ENCODE results near the gene PM20D1. TPM values are rescaled to one million over a fixed set of nuclear protein-coding genes. Genes with fewer than 3 reads are reported as not detected.
"Not testable (repeated sequence)": the region's sequence is repeated elsewhere in the genome, so short reads cannot be mapped to it uniquely, and the experiment has no call there.

PM20D1 gene
- total and polyA plus RNA-seq, 5 donors from 2014 or later = 2.3 to 3.9 (median 3.8) TPM

DNA sequence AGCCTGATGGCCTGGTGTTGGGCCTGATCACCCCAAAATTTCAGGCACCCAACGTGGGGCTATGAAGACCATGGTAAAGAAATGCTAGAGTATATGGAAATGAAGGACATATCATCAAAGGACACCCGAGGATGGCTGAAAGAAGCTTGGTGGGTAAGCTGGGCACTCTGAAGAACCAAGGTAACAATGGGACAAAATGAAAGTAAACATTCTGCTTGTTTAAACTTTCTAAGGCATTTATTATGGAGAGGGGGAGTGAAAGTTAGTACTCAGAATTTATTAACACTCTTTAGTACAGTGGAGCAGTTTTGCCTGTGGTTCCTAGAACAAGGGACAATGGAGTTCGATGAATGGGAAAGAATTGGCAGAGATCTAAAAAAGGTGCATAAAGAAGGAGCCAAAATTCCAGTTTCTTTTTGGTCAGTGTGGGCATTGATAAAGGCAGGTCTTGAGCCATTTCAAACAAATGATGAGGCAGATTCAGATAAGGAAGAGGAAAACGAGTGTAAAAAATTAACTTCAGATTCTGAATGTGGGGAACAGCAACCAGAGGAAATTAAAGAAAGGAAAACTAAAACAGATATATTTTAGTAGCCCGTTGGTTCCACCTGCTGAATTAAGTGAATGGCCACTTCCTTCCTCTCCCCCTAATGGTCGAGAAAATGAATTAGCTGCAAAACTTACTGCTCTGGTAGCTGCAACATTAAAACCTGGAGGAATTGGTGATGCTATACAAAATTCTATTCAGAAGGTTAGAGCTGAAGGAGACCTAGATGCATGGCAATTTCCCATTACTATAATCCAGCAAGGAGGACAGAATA is 8.4 kb upstream of the PM20D1 start:
- peaks cover 0 to 7% (median 5%) of the 10 kb centered on the region in 4 donors for H3K4me1 Mint-ChIP-seq
- no peak overlapping the region for H3K27ac Mint-ChIP-seq
- H3K4me3 Mint-ChIP-seq = no peak overlapping the region
- Histone ChIP-seq H3K4me1 (ENCODE audit: control insufficient read depth, insufficient read depth, low read length, poor library complexity, severe bottlenecking) (no peaks in the 10 kb centered on the region), H3K36me3 (ENCODE audit: control insufficient read depth, insufficient read depth, low read length) (no peaks in the 10 kb centered on the region), H3K4me3 (ENCODE audit: low read depth, low read length) (no peak overlapping the region), H3K27ac (ENCODE audit: insufficient read depth, low read length, poor library complexity, severe bottlenecking) (no peak overlapping the region), H3K9me3 (ENCODE audit: control insufficient read depth in 2 of 2, low read length in 2 of 2) (peaks cover 0 to 15% of the 10 kb centered on the region in 2 experiments), H3K27me3 (ENCODE audit: control insufficient read depth, insufficient read depth, low read length) (peaks cover 4% of the 10 kb centered on the region)
- peaks cover 0 to 19% (median 4%) of the 10 kb centered on the region in 7 donors for H3K9me3 Mint-ChIP-seq
- no peaks in the 10 kb centered on the region for H3K36me3 Mint-ChIP-seq
- no peak for ATAC-seq (ENCODE audit: low read depth in 2 of 2)
- DNase-seq = no peak
- peaks cover 5% of the 10 kb centered on the region for H3K27me3 Mint-ChIP-seq

DNA sequence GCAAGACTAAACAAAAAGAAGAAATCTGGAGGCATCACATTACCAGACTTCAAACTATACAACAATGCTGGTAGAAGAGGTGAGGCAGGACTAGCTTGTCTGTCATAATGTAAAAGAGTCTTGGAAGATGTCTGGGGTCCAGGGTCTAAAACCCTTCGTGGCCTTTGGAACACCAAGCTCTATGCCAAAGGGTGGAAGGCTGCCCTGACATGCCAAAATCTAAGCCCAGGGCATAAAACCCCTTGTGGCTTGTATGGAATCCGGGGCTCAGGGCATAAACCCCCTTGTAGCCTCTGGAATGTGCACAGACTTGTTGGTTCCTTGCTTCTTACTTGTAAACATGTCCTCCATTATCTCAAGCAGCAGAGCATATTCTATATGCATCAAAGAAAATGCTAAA is 7.6 kb upstream of the PM20D1 start:
- not testable (repeated sequence) for H3K4me3 ChIP-seq (ENCODE audit: low read depth, low read length); H3K27ac ChIP-seq (ENCODE audit: insufficient read depth, low read length, poor library complexity, severe bottlenecking); DNase-seq; H3K27me3 Mint-ChIP-seq; H3K27ac Mint-ChIP-seq; H3K4me1 ChIP-seq (ENCODE audit: control insufficient read depth, insufficient read depth, low read length, poor library complexity, severe bottlenecking); H3K4me1 Mint-ChIP-seq; H3K36me3 Mint-ChIP-seq; ATAC-seq (ENCODE audit: low read depth in 2 of 2); H3K27me3 ChIP-seq (ENCODE audit: control insufficient read depth, insufficient read depth, low read length); H3K4me3 Mint-ChIP-seq; H3K36me3 ChIP-seq (ENCODE audit: control insufficient read depth, insufficient read depth, low read length)
- H3K9me3 Mint-ChIP-seq = peaks cover 0 to 22% (median 4%) of the 10 kb centered on the region in 7 donors
- peaks cover 0 to 15% of the 10 kb centered on the region in 2 experiments for H3K9me3 ChIP-seq (ENCODE audit: control insufficient read depth in 2 of 2, low read length in 2 of 2)

DNA sequence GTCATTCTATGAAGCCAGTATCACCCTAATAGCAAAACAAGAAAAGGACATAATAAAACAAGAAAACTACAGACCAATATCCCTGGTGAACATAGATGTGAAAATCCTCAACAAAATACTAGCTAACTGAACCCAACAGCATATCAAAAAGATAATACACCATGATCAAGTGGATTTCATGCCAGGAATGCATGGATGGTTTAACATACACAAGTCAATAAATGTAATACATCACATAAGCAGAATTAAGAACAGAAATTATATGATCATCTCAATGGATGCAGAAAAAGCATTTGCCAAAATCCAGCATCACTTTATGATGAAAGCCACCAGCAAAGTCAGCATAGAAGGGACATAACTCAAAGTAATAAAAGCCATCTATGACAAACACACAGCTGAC is 6.5 kb upstream of the PM20D1 start:
- H3K27me3 Mint-ChIP-seq = peaks cover 5% of the 10 kb centered on the region
- H3K27ac Mint-ChIP-seq = no peak overlapping the region
- H3K27me3 ChIP-seq (ENCODE audit: control insufficient read depth, insufficient read depth, low read length) = no peaks in the 10 kb centered on the region
- H3K9me3 ChIP-seq (ENCODE audit: control insufficient read depth in 2 of 2, low read length in 2 of 2) = peaks cover 0 to 10% of the 10 kb centered on the region in 2 experiments
- H3K4me3 Mint-ChIP-seq = no peak overlapping the region
- DNase-seq (no peak), ATAC-seq (ENCODE audit: low read depth in 2 of 2) (no peak)
- no peak overlapping the region for H3K4me3 ChIP-seq (ENCODE audit: low read depth, low read length)
- H3K9me3 Mint-ChIP-seq = peaks cover 0 to 22% (median 4%) of the 10 kb centered on the region in 7 donors
- no peaks in the 10 kb centered on the region for H3K36me3 ChIP-seq (ENCODE audit: control insufficient read depth, insufficient read depth, low read length)
- no peaks in the 10 kb centered on the region for H3K36me3 Mint-ChIP-seq
- no peaks in the 10 kb centered on the region for H3K4me1 ChIP-seq (ENCODE audit: control insufficient read depth, insufficient read depth, low read length, poor library complexity, severe bottlenecking)
- peaks cover 0 to 7% (median 5%) of the 10 kb centered on the region in 4 donors for H3K4me1 Mint-ChIP-seq
- no peak overlapping the region for H3K27ac ChIP-seq (ENCODE audit: insufficient read depth, low read length, poor library complexity, severe bottlenecking)

DNA sequence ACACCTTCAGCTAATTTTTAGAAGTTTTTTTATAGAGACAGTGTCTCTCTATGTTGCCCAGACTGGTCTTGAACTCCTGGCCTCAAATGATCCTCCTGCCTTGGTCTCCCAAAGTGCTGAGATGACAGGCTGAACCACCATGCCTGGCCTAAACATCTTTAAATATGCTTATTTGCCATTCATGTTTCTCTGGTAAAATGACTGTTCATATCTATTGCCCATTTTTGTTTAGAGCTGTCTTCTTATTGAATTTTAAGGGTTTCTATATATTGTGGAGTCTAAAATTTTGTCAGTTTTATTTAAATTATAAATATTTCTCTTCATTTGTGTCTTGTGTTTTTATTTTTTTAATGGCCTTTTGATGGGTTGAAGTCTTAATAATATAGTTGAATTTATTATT is 3.0 kb upstream of the PM20D1 start:
- no peak for ATAC-seq (ENCODE audit: low read depth in 2 of 2)
- peaks cover 0 to 15% (median 4%) of the 10 kb centered on the region in 7 donors for H3K9me3 Mint-ChIP-seq
- no peak overlapping the region for H3K27ac Mint-ChIP-seq
- no peak overlapping the region for H3K4me3 Mint-ChIP-seq
- Histone ChIP-seq H3K9me3 (ENCODE audit: control insufficient read depth in 2 of 2, low read length in 2 of 2) (peaks cover 0 to 4% of the 10 kb centered on the region in 2 experiments), H3K27me3 (ENCODE audit: control insufficient read depth, insufficient read depth, low read length) (no peaks in the 10 kb centered on the region), H3K36me3 (ENCODE audit: control insufficient read depth, insufficient read depth, low read length) (no peaks in the 10 kb centered on the region), H3K4me1 (ENCODE audit: control insufficient read depth, insufficient read depth, low read length, poor library complexity, severe bottlenecking) (peaks cover 10% of the 10 kb centered on the region), H3K4me3 (ENCODE audit: low read depth, low read length) (no peak overlapping the region), H3K27ac (ENCODE audit: insufficient read depth, low read length, poor library complexity, severe bottlenecking) (no peak overlapping the region)
- H3K4me1 Mint-ChIP-seq = peaks cover 0 to 23% (median 9%) of the 10 kb centered on the region in 4 donors
- no peaks in the 10 kb centered on the region for H3K36me3 Mint-ChIP-seq
- no peak for DNase-seq
- peaks cover 5% of the 10 kb centered on the region for H3K27me3 Mint-ChIP-seq

DNA sequence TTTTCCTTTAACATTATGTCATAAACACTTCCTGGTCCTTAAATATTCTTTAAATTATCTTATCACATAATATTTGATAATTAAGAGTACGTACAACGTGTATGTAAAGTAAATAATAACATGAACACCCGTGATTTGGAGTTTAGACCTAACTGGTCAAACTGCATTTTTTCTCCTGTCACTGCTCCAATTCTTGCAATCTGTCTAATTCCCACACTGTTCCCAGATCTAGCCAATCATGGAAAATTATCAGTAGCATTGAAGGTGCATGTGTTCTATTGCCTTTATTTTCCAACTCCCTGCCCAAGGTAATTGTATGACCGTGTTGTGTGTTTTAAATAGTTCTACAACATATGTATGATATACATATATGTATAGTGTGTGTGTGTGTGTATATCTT is 2.1 kb upstream of the PM20D1 start:
- Histone ChIP-seq H3K27me3 (ENCODE audit: control insufficient read depth, insufficient read depth, low read length) (no peaks in the 10 kb centered on the region), H3K4me3 (ENCODE audit: low read depth, low read length) (no peak overlapping the region), H3K9me3 (ENCODE audit: control insufficient read depth in 2 of 2, low read length in 2 of 2) (peaks cover 0 to 4% of the 10 kb centered on the region in 2 experiments), H3K36me3 (ENCODE audit: control insufficient read depth, insufficient read depth, low read length) (no peaks in the 10 kb centered on the region), H3K27ac (ENCODE audit: insufficient read depth, low read length, poor library complexity, severe bottlenecking) (no peak overlapping the region), H3K4me1 (ENCODE audit: control insufficient read depth, insufficient read depth, low read length, poor library complexity, severe bottlenecking) (peaks cover 10% of the 10 kb centered on the region)
- peaks cover 0 to 15% (median 4%) of the 10 kb centered on the region in 7 donors for H3K9me3 Mint-ChIP-seq
- H3K4me3 Mint-ChIP-seq = no peak overlapping the region
- H3K27ac Mint-ChIP-seq = no peak overlapping the region
- no peak for ATAC-seq (ENCODE audit: low read depth in 2 of 2)
- no peak for DNase-seq
- peaks cover 0 to 23% (median 10%) of the 10 kb centered on the region in 4 donors for H3K4me1 Mint-ChIP-seq
- H3K36me3 Mint-ChIP-seq = no peaks in the 10 kb centered on the region
- peaks cover 5% of the 10 kb centered on the region for H3K27me3 Mint-ChIP-seq

DNA sequence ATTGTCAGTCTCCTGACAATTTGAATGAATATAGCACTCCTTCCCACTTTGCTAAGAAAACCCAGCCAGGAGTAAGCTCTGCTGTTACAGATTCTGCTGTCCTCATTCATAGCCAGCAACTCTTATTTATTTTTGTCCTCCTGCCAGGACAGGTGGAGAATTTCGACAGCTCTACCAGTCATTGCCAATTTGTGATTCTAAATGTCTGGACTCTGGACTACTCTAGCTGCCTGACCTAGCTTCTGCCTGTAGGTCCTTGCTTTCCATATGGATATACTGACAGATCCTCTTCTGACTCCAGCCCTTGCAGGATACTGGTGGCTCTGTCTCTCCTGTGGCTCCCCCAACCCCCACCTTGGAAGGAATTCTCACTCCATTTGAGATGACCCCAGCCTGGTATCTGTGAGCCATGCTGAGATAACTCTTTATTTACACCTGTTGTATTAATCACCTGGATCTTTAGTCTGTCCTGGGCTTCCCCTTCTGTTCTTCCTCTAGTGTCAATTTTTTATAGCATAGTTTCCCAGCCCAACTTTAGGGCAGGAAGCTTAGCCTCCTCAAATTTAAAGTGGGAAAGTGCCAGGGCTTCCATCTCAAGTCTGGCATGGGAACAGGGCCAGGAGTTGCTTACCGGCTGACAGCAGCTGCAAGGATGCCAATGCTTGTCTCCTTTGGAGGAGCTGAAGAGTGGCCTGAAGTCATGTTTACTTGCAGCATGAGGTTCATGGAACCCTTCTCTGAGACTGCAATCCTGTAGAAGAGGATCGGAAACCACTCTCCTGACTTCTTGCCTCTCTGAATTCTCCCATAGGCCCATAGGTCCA is 6.7 kb downstream of the PM20D1 start:
- H3K27ac Mint-ChIP-seq = peak overlapping the region; percentile 32 to 55 (median 34)

DNA sequence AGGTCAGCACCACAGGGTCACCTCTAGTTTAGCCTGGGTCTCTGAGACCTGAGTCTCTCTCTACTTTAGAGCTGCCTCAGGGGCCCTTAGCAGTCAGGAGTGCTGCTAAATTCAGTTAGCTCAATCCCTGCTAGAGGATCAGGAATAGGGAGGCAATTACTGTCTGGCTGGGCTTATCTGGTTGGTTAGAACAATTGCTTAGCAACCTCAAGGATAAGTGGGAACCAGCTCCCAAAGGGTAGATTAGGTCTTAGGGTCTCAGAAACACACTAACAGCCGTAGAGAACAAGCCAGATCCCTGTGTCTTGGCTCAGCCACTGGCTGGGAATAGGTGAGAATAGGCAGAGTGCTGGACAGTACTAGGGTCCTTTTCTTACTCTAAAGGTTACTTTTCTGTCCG is 7.7 kb downstream of the PM20D1 start:
- H3K27ac ChIP-seq (ENCODE audit: insufficient read depth, low read length, poor library complexity, severe bottlenecking) = no peak overlapping the region
- Mint-ChIP-seq H3K27me3 (no peaks in the 10 kb centered on the region), H3K4me3 (no peak overlapping the region), H3K4me1 (no peaks in the 10 kb centered on the region), H3K9me3 (no peaks in the 10 kb centered on the region), H3K27ac (no peak overlapping the region), H3K36me3 (peaks cover 56% of the 10 kb centered on the region)
- peaks cover 4% of the 10 kb centered on the region for H3K36me3 ChIP-seq (ENCODE audit: control insufficient read depth, insufficient read depth, low read length)
- no peaks in the 10 kb centered on the region for H3K4me1 ChIP-seq (ENCODE audit: control insufficient read depth, insufficient read depth, low read length, poor library complexity, severe bottlenecking)
- no peaks in the 10 kb centered on the region for H3K27me3 ChIP-seq (ENCODE audit: control insufficient read depth, insufficient read depth, low read length)
- no peak for ATAC-seq (ENCODE audit: low read depth in 2 of 2)
- DNase-seq = no peak
- H3K4me3 ChIP-seq (ENCODE audit: low read depth, low read length) = no peak overlapping the region
- no peaks in the 10 kb centered on the region for H3K9me3 ChIP-seq (ENCODE audit: control insufficient read depth in 2 of 2, low read length in 2 of 2)

More for the DNA sequence above, 6.7 kb downstream of the PM20D1 start:
- Mint-ChIP-seq H3K36me3 (peaks cover 52% of the 10 kb centered on the region), H3K4me3 (no peak overlapping the region), H3K9me3 (no peaks in the 10 kb centered on the region), H3K4me1 (peaks cover 0 to 6% (median 1%) of the 10 kb centered on the region in 4 donors), H3K27me3 (no peaks in the 10 kb centered on the region)
- Histone ChIP-seq H3K36me3 (ENCODE audit: control insufficient read depth, insufficient read depth, low read length) (peaks cover 4% of the 10 kb centered on the region), H3K4me3 (ENCODE audit: low read depth, low read length) (no peak overlapping the region), H3K9me3 (ENCODE audit: control insufficient read depth in 2 of 2, low read length in 2 of 2) (no peaks in the 10 kb centered on the region), H3K27ac (ENCODE audit: insufficient read depth, low read length, poor library complexity, severe bottlenecking) (no peak overlapping the region), H3K27me3 (ENCODE audit: control insufficient read depth, insufficient read depth, low read length) (no peaks in the 10 kb centered on the region), H3K4me1 (ENCODE audit: control insufficient read depth, insufficient read depth, low read length, poor library complexity, severe bottlenecking) (no peaks in the 10 kb centered on the region)
- ATAC-seq (ENCODE audit: low read depth in 2 of 2) (no peak), DNase-seq (no peak)

Data from CD4-positive, CD25-positive, alpha-beta regulatory T cell (primary cell).